ENCODE measurements around the gene TMEM40. TPM values are rescaled to one million over a fixed set of nuclear protein-coding genes. Genes with fewer than 3 reads are reported as not detected.
A peak's percentile ranks its signal among the peaks of the same experiment; 100 is the strongest.
"Not testable (repeated sequence)": the region's sequence is repeated elsewhere in the genome, so short reads cannot be mapped to it uniquely, and the experiment has no call there.

Gene TMEM40
- total and polyA plus RNA-seq, 2 of the 13 experiments (the other 11 are each of a cell fraction or from before 2014, with no cell fraction given) = 0.16 TPM; not detected in 1

DNA sequence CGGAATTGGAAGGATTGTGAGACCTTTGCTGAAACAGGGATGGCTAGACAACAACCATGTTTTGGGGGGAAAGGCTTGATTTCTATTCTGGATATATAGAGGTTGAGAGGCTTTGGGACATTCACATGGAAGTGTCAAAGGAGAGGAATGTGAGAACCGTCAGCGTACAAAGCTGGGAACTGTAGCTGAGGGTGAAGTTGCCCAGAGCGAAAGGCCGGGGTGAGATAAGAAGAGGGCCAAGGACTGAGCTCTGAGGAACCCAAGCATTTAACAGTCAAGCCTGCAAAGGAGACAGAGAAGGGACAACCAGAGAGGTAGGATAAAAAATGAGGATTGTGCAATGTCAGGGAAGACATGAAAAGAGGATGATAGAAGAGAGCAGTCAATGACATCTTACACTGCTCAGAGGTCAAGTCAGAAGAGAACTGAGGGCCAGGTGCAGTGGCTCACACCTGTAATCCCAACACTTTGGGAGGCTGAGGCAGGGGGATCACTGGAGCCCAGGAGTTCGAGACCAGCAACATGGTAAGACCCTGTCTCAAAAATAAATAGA is 53.6 kb downstream of the TMEM40 start:
- no peak overlapping the region for H3K27ac ChIP-seq (ENCODE audit: extremely low read length, insufficient read depth, low read length)
- H3K36me3 ChIP-seq (replicated peaks in 1 of 2; ENCODE audit: control insufficient read depth in 1 of 2, insufficient read depth in 2 of 2, low read length in 2 of 2) = no peaks in the 10 kb centered on the region
- H3K4me1 ChIP-seq (ENCODE audit: insufficient read depth, low read length) = peaks cover 20% of the 10 kb centered on the region; the same call in 1 of the 2 replicates
- DNase-seq (ENCODE audit: low spot score) (no peak), FAIRE-seq (no peak), ATAC-seq (no peak)
- no peaks in the 10 kb centered on the region for H4K20me1 ChIP-seq (ENCODE audit: insufficient read depth, low read length)
- in situ Hi-C loops (cut with HindIII; ENCODE audit: extremely low pct_ligation_motif_present, low pct_unique_long_range_greater_than_20kb) (no loop called here), intact Hi-C loops (cut with micrococcal nuclease; ENCODE audit: unreplicated experiment) (no loop called here)
- no TSS peak for BruUV-seq (replicated peaks)
- ChIA-PET POLR2A (no interaction called here), CTCF (ENCODE audit: low intra/inter-chr PET ratio, low total read pairs) (no interaction called here)
- H2AFZ ChIP-seq (ENCODE audit: low read length) = no peak overlapping the region
- no peak overlapping the region for H3K4me2 ChIP-seq (ENCODE audit: low read depth, low read length)
- no peak overlapping the region for H3K4me3 ChIP-seq (replicated peaks in 1 of 3; ENCODE audit: insufficient read depth in 1 of 3, low read depth in 2 of 3, low read length in 3 of 3)
- H3K79me2 ChIP-seq (ENCODE audit: insufficient read depth, low read length) = no peaks in the 10 kb centered on the region
- no peak overlapping the region for H3K9ac ChIP-seq (ENCODE audit: insufficient read depth, low read depth, low read length)
- H3K9me3 ChIP-seq (ENCODE audit: low read length) = no peaks in the 10 kb centered on the region
- 51% methylated on average over 6 of the region's 6 CpGs for WGBS (ENCODE audit: low lambda C conversion rate)
- peak; percentile 48; the same call in 1 of the 2 replicates for TF ChIP-seq CEBPB (IDR thresholded peaks at IDR 0.05; ENCODE audit: borderline replicate concordance, low read depth, low read length)
- TF ChIP-seq POLR2G (IDR thresholded peaks at IDR 0.05; ENCODE audit: low read depth, low read length) = no peak
- H3K27me3 ChIP-seq (ENCODE audit: control insufficient read depth in 1 of 2, insufficient read depth in 2 of 2, low read length in 2 of 2) = peaks cover 0 to 5% of the 10 kb centered on the region in 2 experiments; a peak in 1 of 5 replicates

DNA sequence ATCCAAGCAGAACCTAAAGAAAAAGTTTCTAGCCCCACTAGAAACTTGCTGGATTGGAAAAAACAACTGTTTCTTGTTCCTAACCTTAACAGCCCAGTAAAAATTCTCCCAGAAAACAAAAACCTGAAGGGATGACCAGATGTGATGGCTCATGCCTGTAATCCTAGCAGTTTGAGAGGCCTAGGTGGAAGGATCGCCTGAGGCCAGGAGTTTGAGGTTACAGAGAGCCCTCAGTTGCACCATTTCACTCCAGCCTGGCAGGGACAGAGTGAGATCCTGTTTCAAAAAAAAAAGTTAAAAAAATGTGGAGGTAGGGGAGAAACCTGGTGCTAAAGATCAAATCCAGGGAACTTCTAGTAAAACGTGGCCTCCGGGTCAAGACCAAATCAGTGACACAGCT is 56.6 kb downstream of the TMEM40 start:
- DNase-seq (ENCODE audit: low spot score) (no peak), ATAC-seq (no peak), FAIRE-seq (no peak)
- peaks cover 20% of the 10 kb centered on the region; the same call in 1 of the 2 replicates for H3K4me1 ChIP-seq (ENCODE audit: insufficient read depth, low read length)
- TF ChIP-seq ZNF777 (CRISPR knock-in tag; IDR thresholded peaks at IDR 0.05) = no peak
- no peak for TF ChIP-seq NFIB (CRISPR knock-in tag; IDR thresholded peaks at IDR 0.05; ENCODE audit: borderline replicate concordance)
- in situ Hi-C loops (cut with HindIII; ENCODE audit: extremely low pct_ligation_motif_present, low pct_unique_long_range_greater_than_20kb) = no loop called here
- ChIA-PET CTCF (ENCODE audit: low intra/inter-chr PET ratio, low total read pairs) (no interaction called here), POLR2A (no interaction called here)
- H3K9ac ChIP-seq (ENCODE audit: insufficient read depth, low read depth, low read length) = no peak overlapping the region
- H3K4me2 ChIP-seq (ENCODE audit: low read depth, low read length) = no peak overlapping the region
- no peak overlapping the region for H3K4me3 ChIP-seq (replicated peaks in 1 of 3; ENCODE audit: insufficient read depth in 1 of 3, low read depth in 2 of 3, low read length in 3 of 3)
- H3K9me3 ChIP-seq (ENCODE audit: low read length) = no peaks in the 10 kb centered on the region
- no peak overlapping the region for H2AFZ ChIP-seq (ENCODE audit: low read length)
- intact Hi-C loops (cut with micrococcal nuclease; ENCODE audit: unreplicated experiment) = no loop called here
- H3K79me2 ChIP-seq (ENCODE audit: insufficient read depth, low read length) = no peaks in the 10 kb centered on the region
- no peaks in the 10 kb centered on the region for H4K20me1 ChIP-seq (ENCODE audit: insufficient read depth, low read length)
- 4% methylated on average over 3 of the region's 3 CpGs for WGBS (ENCODE audit: low lambda C conversion rate)
- no peak overlapping the region for H3K27ac ChIP-seq (ENCODE audit: extremely low read length, insufficient read depth, low read length)
- peaks cover 0 to 6% of the 10 kb centered on the region in 2 experiments; a peak in 1 of 5 replicates for H3K27me3 ChIP-seq (ENCODE audit: control insufficient read depth in 1 of 2, insufficient read depth in 2 of 2, low read length in 2 of 2)
- H3K36me3 ChIP-seq (replicated peaks in 1 of 2; ENCODE audit: control insufficient read depth in 1 of 2, insufficient read depth in 2 of 2, low read length in 2 of 2) = no peaks in the 10 kb centered on the region
- no TSS peak for BruUV-seq (replicated peaks)

DNA sequence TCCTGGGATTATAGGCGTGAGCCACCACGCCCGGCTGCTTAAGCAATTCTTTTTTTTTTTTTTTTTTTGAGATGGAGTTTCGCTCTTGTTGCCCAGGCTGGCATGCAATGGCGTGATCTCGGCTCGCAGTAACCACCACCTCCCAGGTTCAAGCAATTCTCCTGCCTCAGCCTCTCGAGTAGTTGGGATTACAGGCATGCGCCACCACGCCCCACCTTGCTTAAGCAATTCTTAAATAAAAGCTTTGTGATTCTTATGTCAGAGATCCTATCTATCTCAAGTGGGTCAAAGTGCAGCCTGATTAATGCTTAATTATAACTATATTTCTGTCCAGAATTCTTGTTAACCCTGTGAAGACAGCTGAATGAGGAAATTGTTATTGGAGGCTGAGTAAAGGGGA is 57.5 kb downstream of the TMEM40 start:
- H3K27me3 ChIP-seq (ENCODE audit: control insufficient read depth in 1 of 2, insufficient read depth in 2 of 2, low read length in 2 of 2); H4K20me1 ChIP-seq (ENCODE audit: insufficient read depth, low read length); intact Hi-C loops (cut with micrococcal nuclease; ENCODE audit: unreplicated experiment); H3K79me2 ChIP-seq (ENCODE audit: insufficient read depth, low read length); CTCF ChIA-PET (ENCODE audit: low intra/inter-chr PET ratio, low total read pairs); POLR2A ChIA-PET; H3K4me3 ChIP-seq (replicated peaks in 1 of 3; ENCODE audit: insufficient read depth in 1 of 3, low read depth in 2 of 3, low read length in 3 of 3); H3K27ac ChIP-seq (ENCODE audit: extremely low read length, insufficient read depth, low read length); BruUV-seq (replicated peaks); H3K4me2 ChIP-seq (ENCODE audit: low read depth, low read length); FAIRE-seq; DNase-seq (ENCODE audit: low spot score); in situ Hi-C loops (cut with HindIII; ENCODE audit: extremely low pct_ligation_motif_present, low pct_unique_long_range_greater_than_20kb); H3K36me3 ChIP-seq (replicated peaks in 1 of 2; ENCODE audit: control insufficient read depth in 1 of 2, insufficient read depth in 2 of 2, low read length in 2 of 2); H3K9me3 ChIP-seq (ENCODE audit: low read length); ATAC-seq; H2AFZ ChIP-seq (ENCODE audit: low read length); H3K9ac ChIP-seq (ENCODE audit: insufficient read depth, low read depth, low read length): not testable (repeated sequence)
- peaks cover 20% of the 10 kb centered on the region; the same call in 1 of the 2 replicates for H3K4me1 ChIP-seq (ENCODE audit: insufficient read depth, low read length)
- WGBS (ENCODE audit: low lambda C conversion rate) = 23% methylated on average over 10 of the region's 10 CpGs
